Measurements from ENCODE around the gene LRRC4C.

Gene LRRC4C

GRCh38 chr11:41461057-41461681, 1.7 kb upstream of the LRRC4C start:
- FAIRE-seq = no peak
- DNase-seq (ENCODE audit: insufficient read length, low spot score) = no peak
- TF ChIP-seq POU2F2 (IDR thresholded peaks at IDR 0.05; ENCODE audit: low read depth, low read length) (no peak), SPI1 (IDR thresholded peaks at IDR 0.05; ENCODE audit: low read depth, low read length) (no peak), PAX5 (IDR thresholded peaks at IDR 0.05; ENCODE audit: insufficient read depth, low read length, severe bottlenecking) (no peak), POLR2AphosphoS5 (IDR thresholded peaks at IDR 0.05; ENCODE audit: low read depth, low read length) (no peak), POLR2A (IDR thresholded peaks at IDR 0.05; ENCODE audit: low read depth, low read length) (no peak), TAF1 (IDR thresholded peaks at IDR 0.05; ENCODE audit: low read depth, low read length) (no peak)

DNA sequence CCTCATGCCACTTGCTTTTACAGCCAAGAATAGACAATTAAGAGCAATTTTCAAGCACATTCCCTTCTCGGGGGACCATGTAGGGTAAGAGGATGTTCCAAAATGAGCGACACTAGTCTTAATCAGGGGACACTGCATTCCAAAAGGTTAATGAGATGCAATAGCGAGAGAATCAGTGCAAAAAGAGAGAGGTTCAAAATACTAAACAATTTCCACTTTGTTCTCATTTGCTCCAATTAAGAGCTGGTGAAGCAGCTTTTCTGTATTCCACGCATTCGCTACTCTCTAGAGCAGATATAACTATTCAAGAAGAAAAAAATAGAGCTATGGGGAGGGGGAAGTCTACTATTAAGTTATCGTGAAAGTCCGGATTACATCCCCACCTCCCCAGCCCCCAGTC, 811 bp downstream of the LRRC4C start:
- TF ChIP-seq TAF1 (IDR thresholded peaks at IDR 0.05; ENCODE audit: low read depth, low read length) (no peak), SPI1 (IDR thresholded peaks at IDR 0.05; ENCODE audit: low read depth, low read length) (no peak), PAX5 (IDR thresholded peaks at IDR 0.05; ENCODE audit: insufficient read depth, low read length, severe bottlenecking) (no peak), POLR2A (IDR thresholded peaks at IDR 0.05; ENCODE audit: low read depth, low read length) (no peak), POU2F2 (IDR thresholded peaks at IDR 0.05; ENCODE audit: low read depth, low read length) (no peak), POLR2AphosphoS5 (IDR thresholded peaks at IDR 0.05; ENCODE audit: low read depth, low read length) (no peak)
- no peak for FAIRE-seq
- no peak for DNase-seq (ENCODE audit: insufficient read length, low spot score)

DNA sequence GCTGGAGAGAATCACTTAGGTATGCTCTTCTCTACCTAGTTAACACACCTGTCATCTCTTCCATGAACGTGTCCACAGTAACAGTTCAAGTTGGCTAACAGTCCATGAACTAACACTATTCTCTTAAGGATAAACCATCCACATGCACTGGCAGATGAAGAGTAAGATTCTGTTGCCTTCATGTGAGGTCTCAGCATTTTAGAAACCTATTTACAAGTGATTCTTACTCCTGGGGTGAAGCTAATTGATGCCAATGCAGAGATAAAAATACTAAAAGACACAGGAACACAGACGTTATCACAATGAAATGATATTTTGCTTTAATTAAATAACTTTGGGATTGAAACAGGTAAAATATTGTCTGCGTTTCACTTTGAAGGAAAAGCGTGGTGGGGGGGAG, 1.3 kb downstream of the LRRC4C start:
- DNase-seq (ENCODE audit: insufficient read length, low spot score) (no peak), FAIRE-seq (no peak)
- TF ChIP-seq PAX5 (IDR thresholded peaks at IDR 0.05; ENCODE audit: insufficient read depth, low read length, severe bottlenecking) (no peak), POU2F2 (IDR thresholded peaks at IDR 0.05; ENCODE audit: low read depth, low read length) (no peak), POLR2A (IDR thresholded peaks at IDR 0.05; ENCODE audit: low read depth, low read length) (no peak), SPI1 (IDR thresholded peaks at IDR 0.05; ENCODE audit: low read depth, low read length) (no peak), TAF1 (IDR thresholded peaks at IDR 0.05; ENCODE audit: low read depth, low read length) (no peak), POLR2AphosphoS5 (IDR thresholded peaks at IDR 0.05; ENCODE audit: low read depth, low read length) (no peak)

GRCh38 chr11:41457216-41458014, 2.0 kb downstream of the LRRC4C start:
- TF ChIP-seq POU2F2 (IDR thresholded peaks at IDR 0.05; ENCODE audit: low read depth, low read length) (no peak), POLR2A (IDR thresholded peaks at IDR 0.05; ENCODE audit: low read depth, low read length) (no peak), PAX5 (IDR thresholded peaks at IDR 0.05; ENCODE audit: insufficient read depth, low read length, severe bottlenecking) (no peak), TAF1 (IDR thresholded peaks at IDR 0.05; ENCODE audit: low read depth, low read length) (no peak), SPI1 (IDR thresholded peaks at IDR 0.05; ENCODE audit: low read depth, low read length) (no peak), POLR2AphosphoS5 (IDR thresholded peaks at IDR 0.05; ENCODE audit: low read depth, low read length) (no peak)
- FAIRE-seq (no peak), DNase-seq (ENCODE audit: insufficient read length, low spot score) (no peak)

GRCh38 chr11:41456269-41456668, 3.2 kb downstream of the LRRC4C start:
- no peak for FAIRE-seq
- TF ChIP-seq POLR2AphosphoS5 (IDR thresholded peaks at IDR 0.05; ENCODE audit: low read depth, low read length) = no peak
- no peak for TF ChIP-seq SPI1 (IDR thresholded peaks at IDR 0.05; ENCODE audit: low read depth, low read length)
- TF ChIP-seq PAX5 (IDR thresholded peaks at IDR 0.05; ENCODE audit: insufficient read depth, low read length, severe bottlenecking) = no peak
- TF ChIP-seq TAF1 (IDR thresholded peaks at IDR 0.05; ENCODE audit: low read depth, low read length) = no peak
- TF ChIP-seq POU2F2 (IDR thresholded peaks at IDR 0.05; ENCODE audit: low read depth, low read length) = no peak
- TF ChIP-seq POLR2A (IDR thresholded peaks at IDR 0.05; ENCODE audit: low read depth, low read length) = no peak

DNA sequence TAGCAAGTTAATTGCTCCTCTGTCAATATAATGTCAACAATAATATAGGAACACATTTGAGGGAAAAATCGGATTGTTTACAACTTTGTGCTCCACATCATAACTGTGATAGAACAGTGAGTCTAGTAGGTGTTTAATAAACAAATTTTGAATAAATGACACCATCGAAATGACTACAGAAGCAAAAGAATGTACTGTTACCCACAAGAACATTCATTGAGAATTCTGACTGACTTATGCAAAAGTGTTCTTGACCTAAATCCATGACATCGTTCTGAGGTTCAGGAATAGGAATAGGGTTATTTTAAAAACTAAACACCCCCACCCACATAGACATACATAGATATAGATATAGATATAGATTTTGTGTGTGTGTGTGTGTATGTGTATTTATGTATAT, 8.4 kb downstream of the LRRC4C start:
- TF ChIP-seq POU2F2 (IDR thresholded peaks at IDR 0.05; ENCODE audit: low read depth, low read length) (no peak), PAX5 (IDR thresholded peaks at IDR 0.05; ENCODE audit: insufficient read depth, low read length, severe bottlenecking) (no peak), POLR2A (IDR thresholded peaks at IDR 0.05; ENCODE audit: low read depth, low read length) (no peak), SPI1 (IDR thresholded peaks at IDR 0.05; ENCODE audit: low read depth, low read length) (no peak), POLR2AphosphoS5 (IDR thresholded peaks at IDR 0.05; ENCODE audit: low read depth, low read length) (no peak), TAF1 (IDR thresholded peaks at IDR 0.05; ENCODE audit: low read depth, low read length) (no peak)
- DNase-seq (ENCODE audit: insufficient read length, low spot score) (no peak), FAIRE-seq (no peak)

More at GRCh38 chr11:41456269-41456668, 3.2 kb downstream of the LRRC4C start:
- DNase-seq (ENCODE audit: insufficient read length, low spot score) = no peak

DNA sequence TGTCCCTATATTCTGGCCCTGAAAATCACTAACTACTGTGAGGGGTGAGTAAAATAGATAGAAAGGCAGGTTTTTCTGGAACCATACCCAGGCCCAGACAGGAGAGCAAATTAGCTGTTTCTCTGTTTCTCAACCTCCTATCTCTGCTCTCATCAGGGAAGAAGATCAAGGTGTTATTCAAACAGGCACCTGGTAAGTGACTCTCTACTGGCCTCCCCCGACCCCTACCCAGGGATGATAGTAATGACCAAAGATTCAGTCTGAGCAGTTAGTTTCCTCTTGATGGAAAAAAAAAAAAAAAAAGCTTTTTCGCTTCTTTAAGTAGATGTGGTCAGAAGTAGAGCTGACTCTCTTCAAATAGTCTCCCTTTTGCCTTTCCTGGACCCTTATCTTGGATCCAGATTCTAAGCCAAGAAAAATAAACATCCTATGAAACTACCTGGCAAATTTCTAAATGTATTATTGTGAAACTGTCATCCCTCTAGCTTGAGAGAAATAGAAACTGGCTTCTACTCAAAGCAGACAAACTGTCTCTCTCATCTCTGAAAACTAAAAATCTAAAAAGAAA, 9.9 kb downstream of the LRRC4C start:
- DNase-seq (ENCODE audit: insufficient read length, low spot score) (no peak), FAIRE-seq (no peak)
- TF ChIP-seq TAF1 (IDR thresholded peaks at IDR 0.05; ENCODE audit: low read depth, low read length) (no peak), SPI1 (IDR thresholded peaks at IDR 0.05; ENCODE audit: low read depth, low read length) (no peak)

DNA sequence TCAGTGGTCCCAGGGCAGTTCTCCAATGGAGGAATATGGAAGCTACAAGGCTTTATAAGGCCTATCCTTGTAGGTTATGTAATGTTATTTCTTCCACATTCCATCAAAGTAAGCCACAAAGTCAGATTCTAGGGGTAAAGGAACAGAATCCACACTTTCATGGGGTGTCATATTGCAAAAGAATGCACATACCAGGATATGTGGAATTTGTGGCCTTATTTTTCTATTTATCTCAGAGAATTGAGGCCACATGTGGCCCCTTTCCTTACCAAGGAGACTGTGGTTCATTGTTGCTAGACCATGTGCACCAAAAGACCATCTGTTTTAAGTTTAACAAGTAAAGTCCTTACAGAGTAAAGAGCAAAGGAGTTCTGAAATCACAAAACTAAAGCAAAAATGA, 12.9 kb downstream of the LRRC4C start:
- DNase-seq (ENCODE audit: insufficient read length, low spot score) = no peak
- no peak for FAIRE-seq
- TF ChIP-seq PAX5 (IDR thresholded peaks at IDR 0.05; ENCODE audit: insufficient read depth, low read length, severe bottlenecking) = no peak
- TF ChIP-seq POU2F2 (IDR thresholded peaks at IDR 0.05; ENCODE audit: low read depth, low read length) = no peak
- no peak for TF ChIP-seq POLR2AphosphoS5 (IDR thresholded peaks at IDR 0.05; ENCODE audit: low read depth, low read length)
- no peak for TF ChIP-seq POLR2A (IDR thresholded peaks at IDR 0.05; ENCODE audit: low read depth, low read length)
- TF ChIP-seq SPI1 (IDR thresholded peaks at IDR 0.05; ENCODE audit: low read depth, low read length) = no peak
- no peak for TF ChIP-seq TAF1 (IDR thresholded peaks at IDR 0.05; ENCODE audit: low read depth, low read length)

DNA sequence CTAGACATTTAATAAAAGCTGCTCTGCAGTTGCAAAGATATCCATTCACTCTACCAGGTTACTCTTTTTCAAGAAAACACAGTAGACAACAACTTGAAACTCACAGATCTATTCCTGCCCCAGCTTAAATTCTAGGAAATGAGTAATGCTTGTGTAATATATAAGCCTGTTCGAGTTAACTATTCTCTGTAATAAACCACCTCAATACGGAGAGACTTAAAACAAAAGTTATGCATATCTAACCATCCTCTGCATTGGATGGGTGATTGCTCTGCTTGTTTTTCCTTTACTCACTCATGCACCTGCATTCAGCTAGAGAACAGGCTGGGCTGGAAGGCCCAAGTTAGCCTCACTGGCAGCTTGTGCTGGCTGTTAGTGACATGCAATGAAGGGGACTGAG, 13.3 kb downstream of the LRRC4C start:
- TF ChIP-seq POLR2A (IDR thresholded peaks at IDR 0.05; ENCODE audit: low read depth, low read length) = no peak
- TF ChIP-seq POU2F2 (IDR thresholded peaks at IDR 0.05; ENCODE audit: low read depth, low read length) = no peak
- no peak for TF ChIP-seq PAX5 (IDR thresholded peaks at IDR 0.05; ENCODE audit: insufficient read depth, low read length, severe bottlenecking)
- DNase-seq (ENCODE audit: insufficient read length, low spot score) (no peak), FAIRE-seq (no peak)

Measured in GM12891 (cell line).